K562 (cell line): ENCODE measurements around the gene SCUBE1. TPM values are rescaled to one million over a fixed set of nuclear protein-coding genes. Genes with fewer than 3 reads are reported as not detected.

Source experiments
- ATAC-seq: fragments of 200-7000 bp; cut with Tn5 transposase; 3 replicates; pipeline ENCODE4 v1.9.1; 2020; ENCODE audit warnings: moderate library complexity
- BruUV-seq: library from RNA; stranded (reverse); fragments of 400-500 nt; replicated peaks from 2 replicates; lab custom pipeline; 2021; lab: Mats Ljungman, UMichigan
- CTCF ChIA-PET: fragments of 300-600 bp; formaldehyde crosslinking; extraction: SDS; loops from one replicate; lab custom pipeline; 2021; ENCODE audit warnings: low intra/inter-chr PET ratio; lab: Yijun Ruan, JAX
- POLR2A ChIA-PET: fragments of 300-600, 350-650 bp; sonication (Branson Sonifier 250); formaldehyde crosslinking; extraction: SDS; loops from one replicate; lab custom pipeline; 2021; ENCODE audit warnings: antibody characterized with exemption, inconsistent platforms; lab: Yijun Ruan, JAX
- DNase-seq, 4 experiments: peaks; one replicate each; pipeline versions ENCODE4 v3.0.0 to v3.0.0-alpha.2; 2011 to 2018; ENCODE audit warnings: low spot score in 3 of 4, mixed read lengths in 3 of 4; ENCODE audit errors: extremely low read depth in 1 of 4
- FAIRE-seq: peaks from 2 replicates; lab custom pipeline; 2011; peaks lifted over from hg19 to GRCh38; lab: Jason Lieb, UNC
- H2AFZ ChIP-seq: 2 replicates; pipeline ENCODE4 v1.6.0; 2011; ENCODE audit warnings: low read depth, low read length, control low read depth, inconsistent platforms
- H3K27ac ChIP-seq: fragments of 200-600 bp; 3 replicates; pipeline ENCODE4 v1.8.0; 2011; ENCODE audit warnings: low read depth, mild to moderate bottlenecking, control low read depth, inconsistent platforms, low read length, moderate library complexity, mixed read lengths; ENCODE audit errors: extremely low read depth
- H3K27me3 ChIP-seq, 2 experiments: fragments of 300-600 bp in 1 of 2; 2 replicates in 1 of 2; 3 replicates in 1 of 2; pipeline versions ENCODE4 v1.6.0 to v1.8.0; 2011; ENCODE audit warnings: inconsistent platforms in 2 of 2, low read length in 2 of 2, mild to moderate bottlenecking in 1 of 2, mixed read lengths in 1 of 2, moderate library complexity in 1 of 2; ENCODE audit not compliant: control insufficient read depth in 2 of 2, insufficient read depth in 2 of 2
- H3K36me3 ChIP-seq: fragments of 300-600 bp; 3 replicates; pipeline ENCODE4 v1.8.0; 2011; ENCODE audit warnings: mild to moderate bottlenecking, low read length, inconsistent platforms; ENCODE audit not compliant: control insufficient read depth, insufficient read depth
- H3K4me1 ChIP-seq, 2 experiments: fragments of 200-600 bp in 1 of 2; replicated peaks in 1 of 2; 2 replicates in 1 of 2; 3 replicates in 1 of 2; pipeline versions ENCODE4 v1.5.1 to v1.8.0; 2011; ENCODE audit warnings: inconsistent platforms in 2 of 2, low read length in 2 of 2, mild to moderate bottlenecking in 1 of 2, mixed read lengths in 1 of 2, moderate library complexity in 1 of 2; ENCODE audit not compliant: control insufficient read depth in 2 of 2, insufficient read depth in 2 of 2
- H3K4me2 ChIP-seq: 2 replicates; pipeline ENCODE4 v1.6.1; 2011; ENCODE audit warnings: low read length, control low read depth, inconsistent platforms, mixed read lengths; ENCODE audit not compliant: insufficient read depth
- H3K4me3 ChIP-seq: fragments of 200-600 bp; sonication (generic), shearing (Covaris generic); 2 replicates; pipeline ENCODE4 v1.5.1; 2016; ENCODE audit warnings: control low read depth, inconsistent platforms
- H3K79me2 ChIP-seq: fragments of 200-600 bp; 3 replicates; pipeline ENCODE4 v1.8.0; 2011; ENCODE audit warnings: low read length, inconsistent platforms; ENCODE audit not compliant: control insufficient read depth, insufficient read depth
- H3K9ac ChIP-seq, 2 experiments: 2 replicates each; pipeline versions ENCODE4 v1.6.0 to v1.6.1; 2011; ENCODE audit warnings: low read depth in 2 of 2, low read length in 2 of 2, control low read depth in 1 of 2, inconsistent platforms in 1 of 2, mild to moderate bottlenecking in 1 of 2, mixed read lengths in 1 of 2; ENCODE audit not compliant: insufficient read depth in 1 of 2
- H3K9me1 ChIP-seq: one replicate; pipeline ENCODE4 v1.6.0; 2011; ENCODE audit warnings: inconsistent platforms, mild to moderate bottlenecking, low read length, moderate library complexity; ENCODE audit not compliant: control insufficient read depth, insufficient read depth
- H3K9me3 ChIP-seq: replicated peaks from 2 replicates; pipeline ENCODE4 v1.5.1; 2011; ENCODE audit warnings: low read depth, low read length, inconsistent platforms; ENCODE audit not compliant: control insufficient read depth, insufficient read depth
- H4K20me1 ChIP-seq: replicated peaks from 2 replicates; pipeline ENCODE4 v1.6.1; 2011; ENCODE audit warnings: low read length, inconsistent platforms, mixed read lengths; ENCODE audit not compliant: control insufficient read depth, insufficient read depth
- KAT7 ChIP-seq: sonication (generic); formaldehyde crosslinking; IDR thresholded peaks from 2 replicates; pipeline ENCODE4 v1.8.0; 2022; ENCODE audit warnings: missing genetic modification reagents, mild to moderate bottlenecking, borderline replicate concordance
- NFIX ChIP-seq: fragments of 250-450 bp; sonication (Bioruptor Pico); IDR thresholded peaks from 2 replicates; pipeline ENCODE4 v1.4.0; 2020; ENCODE audit warnings: low read depth, mild to moderate bottlenecking, moderate library complexity
- NR4A1 ChIP-seq, 2 experiments: fragments of 250-450 bp in 1 of 2; fragments of 450-650 bp in 1 of 2; sonication (Bioruptor Pico) in 1 of 2; IDR thresholded peaks; 2 replicates each; pipeline versions ENCODE4 v1.4.0 to v1.6.1; 2016 to 2020; ENCODE audit warnings: mild to moderate bottlenecking in 2 of 2, missing compliant biosample characterization in 1 of 2, missing genetic modification characterization in 1 of 2, moderate library complexity in 1 of 2
- PURB ChIP-seq: sonication (generic); formaldehyde crosslinking; IDR thresholded peaks from 2 replicates; pipeline ENCODE4 v1.9.0; 2021; ENCODE audit warnings: low read depth, mild to moderate bottlenecking, missing genetic modification reagents
- RB1 ChIP-seq: fragments of 450-650 bp; IDR thresholded peaks from 2 replicates; pipeline ENCODE4 v1.6.1; 2017; ENCODE audit warnings: low read depth, mild to moderate bottlenecking
- ZNF23 ChIP-seq: fragments of 250-450 bp; sonication (Bioruptor Pico); IDR thresholded peaks from 2 replicates; pipeline ENCODE4 v1.4.0; 2020; ENCODE audit warnings: mild to moderate bottlenecking
- ZNF232 ChIP-seq: sonication (generic); formaldehyde crosslinking; IDR thresholded peaks from 2 replicates; pipeline ENCODE4 v1.8.0; 2022; ENCODE audit warnings: mild to moderate bottlenecking, missing genetic modification reagents
- WGBS: fragments of 100-300 bp; shearing (Covaris generic); methylation state at CpG from one replicate; pipeline ENCODE4 v1.1.6; 2016; ENCODE audit warnings: low coverage, mixed read lengths; ENCODE audit not compliant: insufficient coverage; ENCODE audit errors: missing lambda C conversion rate; 5-methylcytosine and 5-hydroxymethylcytosine counted together
- in situ Hi-C: fragments of 300-500 bp; cut with MboI; formaldehyde crosslinking; loops from 4 replicates; pipeline ENCODE4 v1.15.0; 2018; ENCODE audit warnings: inconsistent platforms, mixed read lengths
- intact Hi-C: fragments of 100-400 bp; cut with micrococcal nuclease; formaldehyde crosslinking; loops from 2 replicates; pipeline ENCODE4 v1.14.2; 2022
- polyA plus RNA-seq, 8 experiments: library from polyadenylated mRNA; depleted of rRNA in 4 of 8; stranded (reverse) in 5 of 8; unstranded in 3 of 8; fragments of >200 nt; fragmentation: Nextera tagmentation in 2 of 8; fragmentation: Illumina TruSeq in 1 of 8; extraction: Ambion mirVana in 2 of 8; extraction: Trizol in 1 of 8; gene quantifications; 2 replicates each; pipeline versions ENCODE4 v1.2.1 to v1.2.3, GENCODE V29; 2011 to 2014; ENCODE audit warnings: inconsistent platforms in 1 of 8, missing spikeins in 1 of 8
- total RNA-seq, 7 experiments: library from RNA; depleted of rRNA in 6 of 7; stranded (reverse); fragments of >200 nt in 6 of 7; fragmentation: Illumina TruSeq in 2 of 7; extraction: Trizol in 2 of 7; gene quantifications; 2 replicates each; pipeline versions ENCODE4 v1.2.1 to v1.2.3, GENCODE V29; 2011 to 2021; ENCODE audit warnings: low replicate concordance in 1 of 7
- TF ChIP-seq, protein P1 (sequence below): fragments of 450-650 bp; formaldehyde crosslinking; IDR thresholded peaks from 2 replicates; pipeline ENCODE4 v1.4.0; 2020; ENCODE audit warnings: mild to moderate bottlenecking, moderate library complexity
- TF ChIP-seq, protein P2 (sequence below): sonication (generic); formaldehyde crosslinking; IDR thresholded peaks from 2 replicates; pipeline ENCODE4 v1.8.0; 2022; ENCODE audit warnings: mild to moderate bottlenecking, low read depth, missing genetic modification reagents
- TF ChIP-seq, protein P3 (sequence below): IDR thresholded peaks from 2 replicates; pipeline ENCODE4 v1.6.1; 2011; ENCODE audit warnings: borderline replicate concordance, low read depth, mild to moderate bottlenecking, moderate library complexity, low read length; ENCODE audit not compliant: insufficient read depth, poor library complexity, severe bottlenecking
- TF ChIP-seq, protein P4 (sequence below): sonication (generic); formaldehyde crosslinking; IDR thresholded peaks from 2 replicates; pipeline ENCODE4 v1.8.1; 2023; ENCODE audit warnings: mild to moderate bottlenecking, missing genetic modification reagents

The SCUBE1 gene
- total and polyA plus RNA-seq, 9 of the 15 experiments (the other 6 are each of a cell fraction or from before 2014, with no cell fraction given), result 0.03 to 0.47 (median 0.29) TPM; not detected in 6

DNA sequence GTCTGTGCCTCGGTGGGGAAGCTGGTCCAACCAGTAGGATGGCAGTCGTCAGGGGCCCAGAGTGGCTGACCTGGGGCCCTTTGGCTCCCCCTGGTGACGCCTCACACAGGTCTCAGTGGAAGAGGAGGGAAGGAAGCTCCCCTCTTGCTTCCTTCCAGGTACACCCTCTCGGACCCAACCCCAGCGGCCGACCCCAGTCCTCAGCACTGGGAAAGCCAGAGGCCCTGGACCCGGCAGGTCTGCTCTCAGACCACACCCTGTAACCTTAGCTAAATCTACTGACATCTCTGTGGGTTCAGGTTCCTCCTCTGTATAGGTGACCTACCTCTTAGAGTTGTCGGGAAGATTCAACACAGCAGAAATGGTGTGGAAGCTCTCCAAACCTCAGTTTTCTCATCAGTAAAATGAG lies 3.4 kb upstream of the SCUBE1 start:
- no peaks in the 10 kb centered on the region for H3K9me3 ChIP-seq
- BruUV-seq, result no TSS peak
- CTCF ChIA-PET, result interaction anchor here (0.6 to 3.1 kb wide), 4 partner anchors 73 to 155 kb away, joined by 3 to 26 read pairs (median 10); no protein-coding TSS in a partner anchor
- TF ChIP-seq RB1 (0 out of 2 replicates have a peak, but pooled peaks have one; percentile 16), PURB (CRISPR knock-in tag) (no peak), ZNF232 (CRISPR knock-in tag) (no peak), ZNF23 (CRISPR knock-in tag) (no peak), NFIX (CRISPR knock-in tag) (no peak), KAT7 (CRISPR knock-in tag) (no peak), NR4A1 (CRISPR knock-in tag; IDR thresholded peaks at IDR 0.05) (no peak), NR4A1 (tag; IDR thresholded peaks at IDR 0.05) (no peak)
- TF ChIP-seq, protein P1, sequence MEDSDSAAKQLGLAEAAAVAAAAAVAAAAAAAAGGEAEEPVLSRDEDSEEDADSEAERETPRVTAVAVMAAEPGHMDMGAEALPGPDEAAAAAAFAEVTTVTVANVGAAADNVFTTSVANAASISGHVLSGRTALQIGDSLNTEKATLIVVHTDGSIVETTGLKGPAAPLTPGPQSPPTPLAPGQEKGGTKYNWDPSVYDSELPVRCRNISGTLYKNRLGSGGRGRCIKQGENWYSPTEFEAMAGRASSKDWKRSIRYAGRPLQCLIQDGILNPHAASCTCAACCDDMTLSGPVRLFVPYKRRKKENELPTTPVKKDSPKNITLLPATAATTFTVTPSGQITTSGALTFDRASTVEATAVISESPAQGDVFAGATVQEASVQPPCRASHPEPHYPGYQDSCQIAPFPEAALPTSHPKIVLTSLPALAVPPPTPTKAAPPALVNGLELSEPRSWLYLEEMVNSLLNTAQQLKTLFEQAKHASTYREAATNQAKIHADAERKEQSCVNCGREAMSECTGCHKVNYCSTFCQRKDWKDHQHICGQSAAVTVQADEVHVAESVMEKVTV, result peak; percentile 51
- TF ChIP-seq, protein P2, sequence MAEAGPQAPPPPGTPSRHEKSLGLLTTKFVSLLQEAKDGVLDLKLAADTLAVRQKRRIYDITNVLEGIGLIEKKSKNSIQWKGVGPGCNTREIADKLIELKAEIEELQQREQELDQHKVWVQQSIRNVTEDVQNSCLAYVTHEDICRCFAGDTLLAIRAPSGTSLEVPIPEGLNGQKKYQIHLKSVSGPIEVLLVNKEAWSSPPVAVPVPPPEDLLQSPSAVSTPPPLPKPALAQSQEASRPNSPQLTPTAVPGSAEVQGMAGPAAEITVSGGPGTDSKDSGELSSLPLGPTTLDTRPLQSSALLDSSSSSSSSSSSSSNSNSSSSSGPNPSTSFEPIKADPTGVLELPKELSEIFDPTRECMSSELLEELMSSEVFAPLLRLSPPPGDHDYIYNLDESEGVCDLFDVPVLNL (CRISPR knock-in tag), result no peak
- TF ChIP-seq, protein P3, sequence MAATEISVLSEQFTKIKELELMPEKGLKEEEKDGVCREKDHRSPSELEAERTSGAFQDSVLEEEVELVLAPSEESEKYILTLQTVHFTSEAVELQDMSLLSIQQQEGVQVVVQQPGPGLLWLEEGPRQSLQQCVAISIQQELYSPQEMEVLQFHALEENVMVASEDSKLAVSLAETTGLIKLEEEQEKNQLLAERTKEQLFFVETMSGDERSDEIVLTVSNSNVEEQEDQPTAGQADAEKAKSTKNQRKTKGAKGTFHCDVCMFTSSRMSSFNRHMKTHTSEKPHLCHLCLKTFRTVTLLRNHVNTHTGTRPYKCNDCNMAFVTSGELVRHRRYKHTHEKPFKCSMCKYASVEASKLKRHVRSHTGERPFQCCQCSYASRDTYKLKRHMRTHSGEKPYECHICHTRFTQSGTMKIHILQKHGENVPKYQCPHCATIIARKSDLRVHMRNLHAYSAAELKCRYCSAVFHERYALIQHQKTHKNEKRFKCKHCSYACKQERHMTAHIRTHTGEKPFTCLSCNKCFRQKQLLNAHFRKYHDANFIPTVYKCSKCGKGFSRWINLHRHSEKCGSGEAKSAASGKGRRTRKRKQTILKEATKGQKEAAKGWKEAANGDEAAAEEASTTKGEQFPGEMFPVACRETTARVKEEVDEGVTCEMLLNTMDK, result peak; percentile 10
- TF ChIP-seq, protein P4, sequence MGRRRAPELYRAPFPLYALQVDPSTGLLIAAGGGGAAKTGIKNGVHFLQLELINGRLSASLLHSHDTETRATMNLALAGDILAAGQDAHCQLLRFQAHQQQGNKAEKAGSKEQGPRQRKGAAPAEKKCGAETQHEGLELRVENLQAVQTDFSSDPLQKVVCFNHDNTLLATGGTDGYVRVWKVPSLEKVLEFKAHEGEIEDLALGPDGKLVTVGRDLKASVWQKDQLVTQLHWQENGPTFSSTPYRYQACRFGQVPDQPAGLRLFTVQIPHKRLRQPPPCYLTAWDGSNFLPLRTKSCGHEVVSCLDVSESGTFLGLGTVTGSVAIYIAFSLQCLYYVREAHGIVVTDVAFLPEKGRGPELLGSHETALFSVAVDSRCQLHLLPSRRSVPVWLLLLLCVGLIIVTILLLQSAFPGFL (CRISPR knock-in tag), result no peak

More for the DNA sequence above, 3.4 kb upstream of the SCUBE1 start:
- Histone ChIP-seq H3K4me1 (peaks cover 9 to 21% of the 10 kb centered on the region in 2 experiments; a peak in 4 of 5 replicates), H3K4me3 (no peak overlapping the region), H3K79me2 (no peaks in the 10 kb centered on the region), H3K27ac (no peak overlapping the region), H3K9ac (no peak overlapping the region), H2AFZ (no peak overlapping the region), H3K4me2 (no peak overlapping the region), H3K9me1 (no peaks in the 10 kb centered on the region), H3K36me3 (no peaks in the 10 kb centered on the region), H3K27me3 (peaks cover 0 to 17% of the 10 kb centered on the region in 2 experiments; a peak in 4 of 5 replicates), H4K20me1 (no peaks in the 10 kb centered on the region; the same call in 1 of the 2 replicates)
- intact Hi-C loops, result loop anchor here (1.0 kb wide), 2 partner anchors 72 to 115 kb away; no protein-coding TSS in a partner anchor
- WGBS, result 8% methylated on average over 7 of the region's 8 CpGs
- peak; percentile 53 to 62 (median 58) for DNase-seq
- FAIRE-seq, result peak; percentile 54
- in situ Hi-C loops, result no loop called here
- POLR2A ChIA-PET, result interaction anchor here (0.6 to 1.8 kb wide), 4 partner anchors 10 to 732 kb away, joined by 3 to 5 read pairs (median 3); partner anchors contain the start of gene POLDIP3
- peak; percentile 91 for ATAC-seq
